IMR-90 (cell line): ENCODE results near the gene VSIG4.

Source experiments
- CTCF ChIP-seq: conservative IDR thresholded peaks from 2 replicates; pipeline ENCODE4 v1.5.1; 2012; ENCODE audit warnings: mild to moderate bottlenecking, low read depth, low read length, improper control_type of control experiment
- MAFK ChIP-seq: IDR thresholded peaks from 2 replicates; pipeline ENCODE4 v1.6.1; 2012; ENCODE audit warnings: low read depth, low read length, improper control_type of control experiment
- MXI1 ChIP-seq: IDR thresholded peaks from 2 replicates; pipeline ENCODE4 v1.6.1; 2012; ENCODE audit warnings: low read depth, mild to moderate bottlenecking, low read length, moderate library complexity, borderline replicate concordance
- POLR2A ChIP-seq: IDR thresholded peaks from 2 replicates; pipeline ENCODE4 v1.6.1; 2012; ENCODE audit warnings: mild to moderate bottlenecking, low read depth, low read length
- RAD21 ChIP-seq: IDR thresholded peaks from 2 replicates; pipeline ENCODE4 v1.6.1; 2012; ENCODE audit warnings: low read length, improper control_type of control experiment
- RFX5 ChIP-seq: IDR thresholded peaks from 2 replicates; pipeline ENCODE4 v1.8.0; 2012; ENCODE audit warnings: low read depth, mild to moderate bottlenecking, low read length, moderate library complexity
- SMC3 ChIP-seq: fragments of 150-350 bp; IDR thresholded peaks from 2 replicates; pipeline ENCODE4 v1.6.1; 2016; ENCODE audit warnings: low read depth, mild to moderate bottlenecking, antibody characterized with exemption, low read length, moderate library complexity
- TF ChIP-seq, protein P1 (sequence below): fragments of 150-350 bp; IDR thresholded peaks from 2 replicates; pipeline ENCODE4 v1.6.1; 2017; ENCODE audit warnings: mild to moderate bottlenecking, antibody characterized with exemption, low read length, low read depth

GRCh38 chrX:66017659-66018170, 22.2 kb downstream of the VSIG4 start:
- TF ChIP-seq POLR2A (no peak), CTCF (no peak), RAD21 (no peak), RFX5 (no peak), MAFK (no peak), SMC3 (no peak), MXI1 (no peak)
- TF ChIP-seq, protein P1, sequence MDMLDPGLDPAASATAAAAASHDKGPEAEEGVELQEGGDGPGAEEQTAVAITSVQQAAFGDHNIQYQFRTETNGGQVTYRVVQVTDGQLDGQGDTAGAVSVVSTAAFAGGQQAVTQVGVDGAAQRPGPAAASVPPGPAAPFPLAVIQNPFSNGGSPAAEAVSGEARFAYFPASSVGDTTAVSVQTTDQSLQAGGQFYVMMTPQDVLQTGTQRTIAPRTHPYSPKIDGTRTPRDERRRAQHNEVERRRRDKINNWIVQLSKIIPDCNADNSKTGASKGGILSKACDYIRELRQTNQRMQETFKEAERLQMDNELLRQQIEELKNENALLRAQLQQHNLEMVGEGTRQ, result no peak
